Measurements from ENCODE around the gene PIAS4. TPM values are rescaled to one million over a fixed set of nuclear protein-coding genes. Genes with fewer than 3 reads are reported as not detected.
A peak's percentile ranks its signal among the peaks of the same experiment; 100 is the strongest.

The PIAS4 gene
- total RNA-seq, 1 donor, result 17.3 TPM

DNA sequence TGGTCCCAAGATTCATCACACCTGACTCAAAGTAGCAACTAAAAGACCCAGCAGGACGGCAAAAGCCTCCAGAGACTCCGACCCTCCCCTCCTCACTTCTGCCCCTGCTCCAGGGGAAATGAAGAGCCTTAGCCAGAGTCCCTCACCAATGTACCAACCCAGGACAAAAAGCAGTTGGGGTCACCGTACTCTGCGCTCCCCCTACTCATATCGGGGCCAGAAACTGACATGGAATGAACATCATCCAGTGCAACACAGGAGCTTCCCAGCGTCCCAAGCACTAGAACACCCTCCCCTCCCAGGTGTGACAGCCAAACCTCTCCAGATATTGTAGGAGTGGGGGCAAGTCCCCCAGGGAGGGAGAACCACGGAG, 24.0 kb upstream of the PIAS4 start:
- TF ChIP-seq, protein P1, sequence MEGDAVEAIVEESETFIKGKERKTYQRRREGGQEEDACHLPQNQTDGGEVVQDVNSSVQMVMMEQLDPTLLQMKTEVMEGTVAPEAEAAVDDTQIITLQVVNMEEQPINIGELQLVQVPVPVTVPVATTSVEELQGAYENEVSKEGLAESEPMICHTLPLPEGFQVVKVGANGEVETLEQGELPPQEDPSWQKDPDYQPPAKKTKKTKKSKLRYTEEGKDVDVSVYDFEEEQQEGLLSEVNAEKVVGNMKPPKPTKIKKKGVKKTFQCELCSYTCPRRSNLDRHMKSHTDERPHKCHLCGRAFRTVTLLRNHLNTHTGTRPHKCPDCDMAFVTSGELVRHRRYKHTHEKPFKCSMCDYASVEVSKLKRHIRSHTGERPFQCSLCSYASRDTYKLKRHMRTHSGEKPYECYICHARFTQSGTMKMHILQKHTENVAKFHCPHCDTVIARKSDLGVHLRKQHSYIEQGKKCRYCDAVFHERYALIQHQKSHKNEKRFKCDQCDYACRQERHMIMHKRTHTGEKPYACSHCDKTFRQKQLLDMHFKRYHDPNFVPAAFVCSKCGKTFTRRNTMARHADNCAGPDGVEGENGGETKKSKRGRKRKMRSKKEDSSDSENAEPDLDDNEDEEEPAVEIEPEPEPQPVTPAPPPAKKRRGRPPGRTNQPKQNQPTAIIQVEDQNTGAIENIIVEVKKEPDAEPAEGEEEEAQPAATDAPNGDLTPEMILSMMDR (IDR thresholded peaks at IDR 0.05; ENCODE audit: insufficient read depth, low read depth, low read length), result no peak
- DNase-seq (ENCODE audit: low read depth), result no peak
- peak overlapping the region; percentile 100 for H3K4me3 ChIP-seq (ENCODE audit: low read depth, low read length)

DNA sequence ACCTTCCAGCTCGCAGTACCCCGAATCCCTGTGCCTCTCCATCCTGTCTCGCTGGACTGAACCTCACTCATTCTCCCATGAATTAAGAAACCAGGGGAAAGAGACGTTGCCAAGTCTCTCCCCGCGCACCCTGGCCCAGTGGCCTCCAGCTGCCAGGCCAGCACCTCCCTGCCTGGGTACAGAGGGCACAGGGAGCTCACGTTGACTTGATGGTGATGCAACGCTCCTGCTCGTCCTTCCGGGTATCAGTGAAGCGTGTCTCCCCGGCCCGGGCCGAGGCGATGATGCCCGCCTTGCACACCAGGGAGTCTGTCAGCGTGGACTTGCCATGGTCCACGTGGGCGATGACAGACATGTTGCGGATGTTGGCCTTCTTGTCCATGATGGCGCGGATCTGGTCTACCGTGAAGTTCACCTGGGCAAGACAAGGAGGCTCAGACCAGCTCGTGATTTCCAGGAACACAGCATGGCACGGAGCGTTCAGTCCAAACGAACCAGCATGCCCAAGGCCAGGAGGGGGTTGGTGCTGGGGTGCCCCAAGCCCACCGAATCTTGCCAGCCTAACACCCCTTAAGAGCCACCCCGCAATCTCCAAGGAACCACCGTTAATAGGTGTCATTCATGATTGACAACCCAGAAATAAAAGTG, 23.5 kb upstream of the PIAS4 start:
- peak overlapping the region; percentile 100 for H3K4me3 ChIP-seq (ENCODE audit: low read depth, low read length)
- TF ChIP-seq, protein P1 (IDR thresholded peaks at IDR 0.05; ENCODE audit: insufficient read depth, low read depth, low read length), result no peak
- peak; percentile 60 for DNase-seq (ENCODE audit: low read depth)

DNA sequence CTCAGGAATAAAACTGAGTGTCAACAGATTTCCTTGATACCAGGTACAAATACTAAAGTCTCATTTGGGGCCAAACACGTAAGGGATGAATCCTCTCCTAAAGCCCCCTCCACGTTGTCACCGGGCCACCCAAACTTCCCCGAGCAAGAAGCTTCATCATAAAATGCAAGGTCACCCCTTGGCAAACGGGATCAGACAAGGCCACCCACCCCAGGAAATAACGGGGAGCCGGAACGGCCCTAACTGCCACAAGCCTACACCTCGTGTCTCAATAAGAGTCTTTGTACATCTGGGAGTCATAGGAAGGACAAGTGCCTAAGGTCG, 23.0 kb upstream of the PIAS4 start:
- H3K4me3 ChIP-seq (ENCODE audit: low read depth, low read length), result peak overlapping the region; percentile 100
- DNase-seq (ENCODE audit: low read depth), result no peak
- TF ChIP-seq, protein P1 (IDR thresholded peaks at IDR 0.05; ENCODE audit: insufficient read depth, low read depth, low read length), result no peak

DNA sequence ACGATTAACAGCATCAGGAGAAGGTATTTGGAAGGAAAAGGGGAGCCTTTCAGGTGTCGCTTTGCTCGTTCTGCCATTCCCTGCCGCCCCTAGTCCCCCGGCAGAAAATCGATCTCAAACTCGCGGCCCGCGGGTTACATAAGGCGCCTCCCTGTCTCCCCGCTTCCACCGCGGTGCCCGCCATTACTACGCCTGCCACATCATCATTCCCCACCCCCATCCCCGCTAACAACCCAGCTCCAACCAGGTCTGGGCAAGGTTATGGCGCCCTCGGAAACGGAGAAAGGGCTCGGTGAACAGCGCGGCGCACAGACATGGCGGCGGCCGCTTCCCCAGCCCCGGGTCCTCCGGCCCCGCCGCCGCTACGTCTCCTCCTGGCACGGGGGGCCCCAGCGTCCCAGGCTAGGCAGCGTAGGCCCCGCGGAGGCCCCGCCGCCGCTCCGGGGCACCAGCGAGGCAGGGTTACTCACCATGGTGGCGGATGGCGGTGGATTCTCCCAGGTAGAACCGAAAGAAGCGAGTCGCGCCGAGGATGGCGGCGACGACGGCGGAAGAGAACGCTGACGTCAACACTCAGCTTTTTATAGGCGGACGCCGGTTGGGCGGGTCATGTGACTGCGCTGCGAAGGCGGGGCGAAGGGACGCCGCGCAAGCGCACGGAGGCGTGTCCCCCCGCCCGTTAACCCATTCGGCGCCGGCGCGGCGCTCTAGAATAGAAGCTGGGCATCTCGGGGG, 22.5 kb upstream of the PIAS4 start, which contains the start of gene EEF2:
Gene EEF2 (minus strand): TSS at position 556 of the 735 bp plus-strand sequence. CDS start 83 bp downstream, at position 473.
- peak within 1 kb of the TSS; percentile 100 for H3K4me3 ChIP-seq (ENCODE audit: low read depth, low read length)
- TF ChIP-seq, protein P1 (IDR thresholded peaks at IDR 0.05; ENCODE audit: insufficient read depth, low read depth, low read length), result no peak
- peak; percentile 89 for DNase-seq (ENCODE audit: low read depth)

DNA sequence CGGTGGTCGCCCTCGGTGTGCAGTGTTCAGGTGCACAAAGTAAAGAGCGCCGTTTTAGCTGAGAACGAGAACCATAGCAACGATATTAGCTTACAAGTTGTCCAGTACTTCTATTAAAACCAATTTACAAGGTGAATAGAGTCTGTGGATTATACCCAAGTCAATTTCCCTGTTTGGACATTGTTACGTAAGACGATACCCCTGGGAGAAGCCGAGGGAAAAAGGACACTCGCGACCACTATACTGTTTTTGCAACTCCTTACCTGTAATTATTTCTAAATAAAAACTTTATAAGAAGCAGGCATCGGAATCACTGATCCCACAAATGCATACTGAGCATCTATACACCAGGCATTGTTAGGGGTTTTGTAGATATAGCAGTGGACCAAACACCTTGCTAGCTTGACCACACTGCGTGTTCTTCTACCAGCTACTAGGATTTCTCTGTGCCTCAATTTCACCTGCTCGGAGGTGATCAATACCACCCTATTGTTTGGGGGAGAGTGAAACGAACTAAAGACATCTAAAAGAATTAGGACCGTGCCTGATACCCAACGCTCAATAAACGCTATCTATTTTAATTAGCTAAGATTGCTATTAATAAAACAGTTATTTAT, 21.8 kb upstream of the PIAS4 start:
- peak overlapping the region; percentile 100 for H3K4me3 ChIP-seq (ENCODE audit: low read depth, low read length)
- no peak for DNase-seq (ENCODE audit: low read depth)

DNA sequence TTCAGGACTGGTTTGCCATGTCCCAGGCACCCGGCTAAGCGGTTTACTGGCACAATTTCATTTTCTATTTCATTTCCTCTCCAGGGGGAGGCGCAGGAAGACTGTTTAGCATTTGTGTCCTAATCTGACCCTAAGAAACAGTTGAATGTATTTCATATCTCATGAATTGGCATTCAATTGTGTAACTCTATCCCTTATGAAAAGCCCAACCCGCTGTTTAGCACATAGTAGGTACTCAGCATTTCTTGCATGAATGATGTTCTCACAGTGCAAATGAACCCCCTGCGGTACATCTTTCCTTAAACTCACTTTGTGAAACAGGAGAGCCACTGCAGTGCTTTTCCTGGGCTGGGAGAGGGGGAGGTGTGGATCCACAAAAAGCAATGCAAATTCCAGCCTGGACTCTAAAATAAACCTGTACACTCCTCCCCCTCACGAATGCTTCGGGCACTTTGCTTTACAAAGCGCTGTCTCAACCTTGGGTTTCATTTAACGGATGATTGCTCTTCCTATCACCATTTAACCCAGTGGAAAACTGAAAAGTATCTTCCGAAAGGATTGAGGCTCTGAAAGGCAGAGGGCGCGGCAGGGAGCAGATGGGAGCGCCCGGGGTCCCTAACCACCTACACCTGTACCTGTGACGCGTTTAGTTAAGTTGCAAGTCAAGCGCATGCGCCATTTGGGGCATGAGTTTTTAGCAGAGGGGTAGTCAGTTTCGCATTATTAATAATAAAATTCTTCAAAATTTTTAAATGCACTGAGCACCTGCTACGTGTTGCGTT, 21.1 kb upstream of the PIAS4 start:
- peak; percentile 85 for DNase-seq (ENCODE audit: low read depth)
- TF ChIP-seq, protein P1 (IDR thresholded peaks at IDR 0.05; ENCODE audit: insufficient read depth, low read depth, low read length), result peak; percentile 61
- H3K4me3 ChIP-seq (ENCODE audit: low read depth, low read length), result peak overlapping the region; percentile 100

More for the DNA sequence above, 21.8 kb upstream of the PIAS4 start:
- TF ChIP-seq, protein P1 (IDR thresholded peaks at IDR 0.05; ENCODE audit: insufficient read depth, low read depth, low read length), result no peak
